Stimulated activated CD4-positive, alpha-beta T cell treated with anti-CD3 and anti-CD28 coated beads, Interleukin-1b, Interleukin-23, amount 100 ng/mL, for 24 hours (primary cell): ENCODE measurements around the gene ETNK2.

ENCODE experiments used
- DNase-seq, 4 experiments: peaks; one replicate each; pipeline ENCODE4 v3.0.0-alpha.2; 2020; ENCODE audit warnings: low read depth in 4 of 4, low spot score in 1 of 4

Gene ETNK2

GRCh38 chr1:204127597-204128242 is 24.1 kb downstream of the ETNK2 start:
- DNase-seq = no peak

GRCh38 chr1:204126956-204127355 is 24.9 kb downstream of the ETNK2 start:
- no peak for DNase-seq

DNA sequence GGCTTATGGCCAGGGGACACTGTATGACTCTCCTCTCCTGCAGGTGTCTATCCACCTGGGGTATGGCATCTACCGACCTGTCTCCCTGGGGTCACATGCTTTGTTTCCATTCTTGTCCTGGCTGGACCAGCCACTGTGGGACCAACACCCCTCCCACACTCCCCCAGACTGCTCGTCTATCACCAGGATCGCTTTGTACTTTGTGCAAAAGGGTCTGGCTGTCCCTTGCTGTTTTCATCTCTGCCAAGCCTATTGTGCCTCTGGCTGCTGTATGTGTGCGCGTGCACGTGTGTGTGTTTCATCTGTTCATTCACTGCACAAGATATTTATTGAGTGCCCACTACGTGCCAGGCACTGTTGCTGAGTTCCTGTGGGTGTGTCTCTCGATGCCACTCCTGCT is 25.5 kb downstream of the ETNK2 start:
- no peak for DNase-seq

- no peak for DNase-seq
These were observed 26.0 kb downstream of the ETNK2 start for GRCh38 chr1:204125759-204126351.

DNA sequence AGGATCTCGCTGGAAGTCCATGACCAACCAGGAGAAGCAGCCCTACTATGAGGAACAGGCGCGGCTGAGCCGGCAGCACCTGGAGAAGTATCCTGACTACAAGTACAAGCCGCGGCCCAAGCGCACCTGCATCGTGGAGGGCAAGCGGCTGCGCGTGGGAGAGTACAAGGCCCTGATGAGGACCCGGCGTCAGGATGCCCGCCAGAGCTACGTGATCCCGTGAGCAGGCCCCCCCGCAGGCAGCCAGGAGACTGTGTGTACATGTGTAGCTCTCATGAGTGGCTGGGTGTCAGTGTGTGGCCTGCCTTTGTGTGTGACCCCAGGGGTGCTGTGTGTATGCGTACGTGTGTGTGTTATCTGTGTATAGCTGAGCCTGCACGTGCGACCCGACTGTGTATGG is 27.2 kb downstream of the ETNK2 start:
- no peak for DNase-seq

GRCh38 chr1:204123376-204123775 is 28.5 kb downstream of the ETNK2 start:
- no peak for DNase-seq

DNA sequence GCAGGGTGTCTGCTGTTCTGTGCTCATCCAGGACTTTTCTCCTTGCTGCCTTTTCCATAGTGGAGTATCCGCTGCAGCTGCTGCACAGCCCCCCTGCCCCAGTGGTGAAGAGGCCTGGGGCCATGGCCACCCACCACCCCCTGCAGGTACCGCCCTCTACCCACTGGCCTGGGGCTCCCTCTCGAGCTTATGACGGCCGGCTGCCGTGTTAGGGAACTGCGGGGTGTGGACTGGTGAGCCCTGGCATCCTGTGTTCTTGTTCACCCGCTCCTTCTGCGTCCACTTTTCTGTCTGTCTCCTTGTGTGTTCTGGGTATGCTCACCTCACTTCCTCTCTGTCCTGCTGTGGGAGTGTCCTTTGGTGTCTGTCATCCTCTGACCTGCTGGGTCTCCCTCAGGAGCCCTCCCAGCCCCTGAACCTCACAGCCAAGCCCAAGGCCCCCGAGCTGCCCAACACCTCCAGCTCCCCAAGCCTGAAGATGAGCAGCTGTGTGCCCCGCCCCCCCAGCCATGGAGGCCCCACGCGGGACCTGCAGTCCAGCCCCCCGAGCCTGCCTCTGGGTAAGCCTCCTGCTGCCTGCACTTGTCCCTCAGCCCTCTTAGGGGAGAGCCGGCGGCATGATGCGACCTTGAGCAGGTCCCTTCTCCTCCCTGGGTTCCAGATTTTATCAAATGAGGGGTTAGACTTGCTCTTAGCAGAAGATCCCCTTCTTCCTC is 29.8 kb downstream of the ETNK2 start:
- no peak for DNase-seq

- no peak for DNase-seq
These were observed 35.3 kb downstream of the ETNK2 start for GRCh38 chr1:204116539-204116938.

GRCh38 chr1:204115116-204115515 is 36.7 kb downstream of the ETNK2 start:
- no peak for DNase-seq

- no peak for DNase-seq
These were observed 37.2 kb downstream of the ETNK2 start for GRCh38 chr1:204114606-204115005.

- no peak for DNase-seq
These were observed 37.9 kb downstream of the ETNK2 start for GRCh38 chr1:204113896-204114295.

DNA sequence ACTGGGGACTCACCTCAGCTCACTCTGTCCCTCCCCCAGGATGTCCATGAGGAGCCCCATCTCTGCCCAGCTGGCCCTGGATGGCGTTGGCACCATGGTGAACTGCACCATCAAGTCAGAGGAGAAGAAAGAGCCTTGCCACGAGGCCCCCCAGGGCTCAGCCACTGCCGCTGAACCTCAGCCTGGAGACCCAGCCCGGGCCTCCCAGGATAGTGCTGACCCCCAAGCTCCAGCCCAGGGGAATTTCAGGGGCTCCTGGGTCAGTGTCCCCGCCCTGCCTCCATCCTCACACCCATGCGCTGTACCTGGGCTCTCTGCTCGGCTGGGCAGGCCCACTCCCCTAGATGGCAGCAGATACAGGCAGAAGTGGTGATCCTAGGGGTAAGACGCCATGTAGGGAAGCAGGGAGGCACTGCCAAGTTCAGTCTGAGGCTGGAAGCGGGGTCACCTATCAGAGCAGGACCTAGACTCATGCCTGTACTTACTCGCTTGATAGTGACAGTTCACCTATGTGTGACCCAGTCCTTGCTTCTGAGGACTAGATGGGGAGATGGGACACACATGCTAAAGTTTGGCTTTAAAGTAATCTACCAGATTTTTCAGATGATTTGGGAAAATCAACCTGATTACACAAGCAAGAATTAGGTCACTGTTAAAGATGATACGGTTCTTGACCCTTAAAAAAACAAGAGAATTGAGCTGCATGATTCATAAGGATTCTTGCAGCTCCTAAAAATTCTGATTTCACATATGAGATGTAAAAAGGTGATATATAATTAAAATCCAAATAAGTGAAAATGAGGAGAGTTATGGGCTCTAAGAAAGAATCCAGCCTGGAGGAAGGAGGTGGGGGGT is 38.7 kb downstream of the ETNK2 start:
- no peak for DNase-seq

DNA sequence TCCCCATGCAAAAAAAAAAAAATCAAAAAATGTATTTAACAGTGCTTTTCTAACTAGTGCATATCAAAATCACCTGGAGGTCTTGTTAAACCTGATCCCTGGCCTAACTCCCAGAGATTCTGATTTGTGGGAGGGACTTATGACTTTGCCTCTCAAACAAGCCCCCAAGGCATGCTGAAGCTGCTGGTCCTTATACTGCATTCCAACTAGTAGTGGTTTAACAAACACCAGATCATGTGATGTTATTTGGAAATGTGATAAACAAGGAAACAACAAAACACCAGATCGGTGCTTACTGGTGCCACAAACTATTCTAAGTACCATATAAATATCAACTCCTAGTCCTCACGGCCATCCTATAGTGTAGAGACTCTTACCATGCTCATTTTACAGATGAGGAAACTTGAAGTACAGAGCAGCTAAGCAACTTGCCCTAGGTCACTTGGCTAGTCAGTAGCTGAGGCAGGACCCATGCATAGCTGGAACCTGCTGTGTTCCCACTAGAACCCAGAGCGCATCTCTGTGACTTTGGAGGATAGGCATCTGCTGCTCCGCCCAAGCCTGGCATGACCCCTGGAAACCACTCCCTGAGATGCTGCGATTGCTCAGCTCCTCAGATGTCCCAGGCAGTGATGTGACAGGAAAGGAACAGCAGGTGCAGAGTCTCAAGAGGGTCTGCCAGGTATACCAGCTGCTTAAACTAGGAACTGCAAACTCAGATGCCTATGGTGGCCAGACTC is 40.8 kb downstream of the ETNK2 start:
- DNase-seq = no peak

GRCh38 chr1:204108312-204109141 is 43.3 kb downstream of the ETNK2 start:
- no peak for DNase-seq

- DNase-seq = no peak
These were observed 44.0 kb downstream of the ETNK2 start for GRCh38 chr1:204107892-204108291.

GRCh38 chr1:204106825-204107224 is 45.0 kb downstream of the ETNK2 start:
- DNase-seq = no peak

- DNase-seq = no peak
These were observed 46.7 kb downstream of the ETNK2 start for GRCh38 chr1:204105131-204105515.

DNA sequence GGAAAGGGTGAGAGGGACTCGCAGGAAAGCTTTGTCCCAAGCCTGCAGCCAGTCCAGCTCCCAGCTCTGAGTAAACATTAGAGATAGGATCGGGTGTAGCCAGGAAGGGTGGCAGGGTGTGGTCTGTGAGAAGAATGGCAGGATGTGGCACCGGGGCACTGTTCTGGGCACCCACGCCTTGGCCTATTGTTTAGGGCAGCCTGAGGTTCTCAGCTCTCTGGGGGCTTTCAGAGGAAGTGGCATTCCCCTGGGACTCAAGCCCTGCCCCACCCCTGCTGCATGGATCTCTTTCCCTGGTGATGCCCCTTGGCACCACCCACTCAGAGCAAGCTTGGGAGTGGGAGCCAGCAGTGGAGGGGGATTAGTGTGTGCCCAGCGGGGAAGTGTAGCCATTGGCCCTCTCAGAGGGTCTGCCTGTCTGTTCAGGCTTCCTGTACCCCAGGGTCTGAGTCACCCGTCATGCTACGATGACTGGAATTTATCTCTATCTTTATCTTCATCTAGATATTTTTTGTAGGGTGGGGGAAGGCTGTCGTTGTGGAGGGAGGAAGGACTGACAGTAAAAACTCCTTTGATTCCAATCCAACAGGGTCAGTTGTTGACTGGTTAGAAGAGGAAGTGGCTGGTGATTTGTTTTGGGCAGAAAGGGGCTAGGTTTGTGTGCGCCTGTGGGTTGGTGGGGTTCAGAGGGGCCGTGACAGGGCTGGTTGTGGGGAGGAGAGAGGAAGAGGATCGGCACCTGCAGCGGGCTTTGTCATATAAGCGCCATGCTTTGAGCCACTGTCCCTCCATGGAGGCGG is 47.3 kb downstream of the ETNK2 start:
- DNase-seq = no peak

DNA sequence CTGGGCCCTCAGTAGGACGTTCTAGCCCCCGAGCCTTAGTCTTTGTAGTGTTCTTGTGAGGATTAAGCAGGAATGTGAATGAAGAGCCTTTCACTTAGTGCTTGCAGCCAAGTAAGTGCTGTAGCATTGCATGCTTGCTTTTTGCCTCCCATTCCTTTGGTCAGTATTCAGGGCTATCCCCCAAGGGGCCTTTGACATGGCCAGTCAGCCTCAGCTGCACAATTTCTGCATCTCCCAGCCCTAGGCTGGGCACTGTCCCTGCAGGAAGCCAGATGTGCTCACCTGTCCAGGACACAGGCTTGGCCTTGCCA is 48.5 kb downstream of the ETNK2 start:
- DNase-seq = no peak
